AG10803 (cell line): ENCODE results near the gene CAPZB.

Source experiments
- DNase-seq: peaks from one replicate; pipeline ENCODE4 v3.0.0; 2010; ENCODE audit warnings: low read depth
- H3K4me3 ChIP-seq: 2 replicates; pipeline ENCODE4 v1.5.1; 2011; ENCODE audit warnings: mild to moderate bottlenecking, low read length, control low read depth
- CTCF ChIP-seq: conservative IDR thresholded peaks from 2 replicates; pipeline ENCODE4 v1.5.1; 2011; ENCODE audit warnings: mild to moderate bottlenecking, low read length, control low read depth, inconsistent platforms

The CAPZB gene

GRCh38 chr1:19360016-19360415 is 125.3 kb downstream of the CAPZB start:
- no peak for TF ChIP-seq CTCF
- no peak for DNase-seq
- H3K4me3 ChIP-seq: no peak overlapping the region

- TF ChIP-seq CTCF: no peak
- H3K4me3 ChIP-seq: no peak overlapping the region
- DNase-seq: no peak
Observed at GRCh38 chr1:19359357-19359756, 126.0 kb downstream of the CAPZB start.

GRCh38 chr1:19358710-19359109 is 126.6 kb downstream of the CAPZB start:
- TF ChIP-seq CTCF: no peak
- no peak overlapping the region for H3K4me3 ChIP-seq
- DNase-seq: no peak

- DNase-seq: no peak
- TF ChIP-seq CTCF: no peak
Observed at GRCh38 chr1:19357299-19357986, 127.9 kb downstream of the CAPZB start.

GRCh38 chr1:19356266-19356665 is 129.1 kb downstream of the CAPZB start:
- TF ChIP-seq CTCF: no peak
- DNase-seq: no peak
- no peak overlapping the region for H3K4me3 ChIP-seq

More at GRCh38 chr1:19357299-19357986, 127.9 kb downstream of the CAPZB start:
- H3K4me3 ChIP-seq: no peak overlapping the region

GRCh38 chr1:19354531-19354981 is 130.8 kb downstream of the CAPZB start:
- no peak overlapping the region for H3K4me3 ChIP-seq
- no peak for TF ChIP-seq CTCF
- no peak for DNase-seq

- no peak for DNase-seq
- no peak for TF ChIP-seq CTCF
- no peak overlapping the region for H3K4me3 ChIP-seq
Observed at GRCh38 chr1:19353596-19353995, 131.7 kb downstream of the CAPZB start.
